ENCODE measurements around the gene PSMD12.
"Not testable (repeated sequence)": the region's sequence is repeated elsewhere in the genome, so short reads cannot be mapped to it uniquely, and the experiment has no call there.

- not testable (repeated sequence) for TF ChIP-seq EZH2 (IDR thresholded peaks at IDR 0.05); POLR2AphosphoS5 (IDR thresholded peaks at IDR 0.05; ENCODE audit: borderline replicate concordance, low read depth, low read length)
Observed at GRCh38 chr17:67338353-67338752, 28.0 kb downstream of the PSMD12 start.

Data from SK-N-MC (cell line).